ENCODE data around the gene SUGCT. TPM values are rescaled to one million over a fixed set of nuclear protein-coding genes. Genes with fewer than 3 reads are reported as not detected.

The SUGCT gene
- total and polyA plus RNA-seq, 10 donors, result 1.4 to 13.6 (median 2.5) TPM

GRCh38 chr7:40401406-40401805, 266.6 kb downstream of the SUGCT start:
- DNase-seq, result no peak
- TF ChIP-seq CTCF (IDR thresholded peaks at IDR 0.05 in 8 of 11, conservative IDR thresholded peaks at IDR 0.05 in 3 of 11) (no peak), POLR2AphosphoS5 (IDR thresholded peaks at IDR 0.05) (no peak), POLR2A (IDR thresholded peaks at IDR 0.05) (no peak)
- Histone ChIP-seq H3K4me1 (no peaks in the 10 kb centered on the region), H3K27ac (no peak overlapping the region), H3K27me3 (replicated peaks in 1 of 7) (no peaks in the 10 kb centered on the region), H3K9me3 (peaks cover 0 to 4% (median 0%) of the 10 kb centered on the region in 8 donors), H3K36me3 (no peaks in the 10 kb centered on the region), H3K4me3 (no peak overlapping the region)
- intact Hi-C loops (cut with DNase I; ENCODE audit: low total_unique reads), result no loop called here
- 72 to 85% (median 79%) methylated on average over 1 of the region's 1 CpG for WGBS, 5 donors

GRCh38 chr7:40402661-40403060, 267.9 kb downstream of the SUGCT start:
- intact Hi-C loops (cut with DNase I; ENCODE audit: low total_unique reads), result no loop called here
- no peaks in the 10 kb centered on the region for H3K4me1 ChIP-seq
- no peaks in the 10 kb centered on the region for H3K27me3 ChIP-seq (replicated peaks in 1 of 7)
- no peaks in the 10 kb centered on the region for H3K36me3 ChIP-seq
- TF ChIP-seq POLR2A (IDR thresholded peaks at IDR 0.05) (no peak), POLR2AphosphoS5 (IDR thresholded peaks at IDR 0.05) (no peak), CTCF (IDR thresholded peaks at IDR 0.05 in 8 of 11, conservative IDR thresholded peaks at IDR 0.05 in 3 of 11) (no peak)
- DNase-seq, result no peak
- H3K9me3 ChIP-seq, result peaks cover 0 to 4% (median 0%) of the 10 kb centered on the region in 8 donors
- no peak overlapping the region for H3K4me3 ChIP-seq
- 49 to 62% (median 58%) methylated on average over 5 of the region's 5 CpGs for WGBS, 5 donors
- no peak overlapping the region for H3K27ac ChIP-seq

- TF ChIP-seq CTCF (IDR thresholded peaks at IDR 0.05 in 8 of 11, conservative IDR thresholded peaks at IDR 0.05 in 3 of 11), result no peak
- TF ChIP-seq POLR2AphosphoS5 (IDR thresholded peaks at IDR 0.05), result no peak
- TF ChIP-seq POLR2A (IDR thresholded peaks at IDR 0.05), result no peak
- Histone ChIP-seq H3K4me3 (no peak overlapping the region), H3K9me3 (peaks cover 0 to 4% (median 0%) of the 10 kb centered on the region in 8 donors), H3K27me3 (replicated peaks in 1 of 7) (no peaks in the 10 kb centered on the region), H3K36me3 (no peaks in the 10 kb centered on the region), H3K4me1 (no peaks in the 10 kb centered on the region), H3K27ac (no peak overlapping the region)
- 62 to 85% (median 75%) methylated on average over 3 of the region's 3 CpGs for WGBS, 5 donors
- DNase-seq, result no peak
- intact Hi-C loops (cut with DNase I; ENCODE audit: low total_unique reads), result no loop called here
Measured at GRCh38 chr7:40403703-40404476, 269.1 kb downstream of the SUGCT start.

GRCh38 chr7:40405991-40406390, 271.2 kb downstream of the SUGCT start:
- no peak overlapping the region for H3K4me3 ChIP-seq
- H3K27ac ChIP-seq, result no peak overlapping the region
- WGBS, 5 donors, result 86 to 92% (median 89%) methylated on average over 2 of the region's 2 CpGs
- no peaks in the 10 kb centered on the region for H3K27me3 ChIP-seq (replicated peaks in 1 of 7)
- no peaks in the 10 kb centered on the region for H3K4me1 ChIP-seq
- intact Hi-C loops (cut with DNase I; ENCODE audit: low total_unique reads), result no loop called here
- peaks cover 0 to 5% (median 0%) of the 10 kb centered on the region in 8 donors for H3K9me3 ChIP-seq
- TF ChIP-seq POLR2AphosphoS5 (IDR thresholded peaks at IDR 0.05) (no peak), POLR2A (IDR thresholded peaks at IDR 0.05) (no peak), CTCF (IDR thresholded peaks at IDR 0.05 in 8 of 11, conservative IDR thresholded peaks at IDR 0.05 in 3 of 11) (no peak)
- no peaks in the 10 kb centered on the region for H3K36me3 ChIP-seq
- no peak for DNase-seq
